NCI-H748 treated with DMSO at 0.1 percent for 48 hours (cell line): ENCODE results near the gene ATG16L2.
"Not testable (repeated sequence)": the region's sequence is repeated elsewhere in the genome, so short reads cannot be mapped to it uniquely, and the experiment has no call there.

Source experiments
- DNase-seq: peaks from one replicate; lab custom pipeline; 2025; lab: John Stamatoyannopoulos, UW

ATG16L2 gene

DNA sequence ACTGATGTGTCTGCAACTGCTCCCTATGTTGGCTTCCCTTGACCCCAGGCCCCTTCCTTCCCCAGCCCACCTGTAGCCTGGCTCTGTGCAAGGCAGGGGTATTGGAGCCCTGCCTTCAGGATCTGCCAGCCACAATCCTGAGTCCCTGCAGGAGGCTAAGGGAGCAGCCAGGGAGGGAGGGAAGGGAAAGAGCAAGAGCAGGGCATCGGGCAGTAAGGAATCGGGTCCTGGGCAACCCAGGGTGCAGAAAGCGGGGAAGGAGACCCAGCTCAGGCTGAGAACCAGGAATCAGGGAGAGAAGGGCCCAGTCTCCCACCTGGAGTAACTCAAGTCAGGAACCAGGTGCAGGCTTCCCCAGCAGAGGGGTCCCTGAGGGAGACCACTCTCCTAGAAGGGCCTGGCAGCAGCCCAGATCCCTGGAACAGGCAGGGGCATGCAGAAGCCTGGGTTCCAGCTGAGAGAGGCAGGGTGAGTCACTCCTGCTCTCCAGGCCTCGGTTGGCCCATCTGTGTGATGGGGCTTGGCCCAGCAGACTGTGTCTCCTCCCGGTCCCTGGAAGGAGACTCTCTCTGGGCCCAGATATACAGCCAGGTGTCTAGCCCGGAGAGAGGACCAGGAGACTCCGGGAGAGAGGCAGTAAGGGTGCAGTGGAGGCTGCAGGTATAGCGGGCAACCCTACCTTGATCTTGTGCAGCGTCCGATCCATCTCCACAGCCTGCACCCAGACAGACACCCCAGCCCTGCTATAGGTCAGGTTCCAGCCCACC, 33.7 kb upstream of the ATG16L2 start:
- DNase-seq, result no peak

GRCh38 chr11:72781063-72781312, 33.2 kb upstream of the ATG16L2 start:
- DNase-seq, result no peak

DNA sequence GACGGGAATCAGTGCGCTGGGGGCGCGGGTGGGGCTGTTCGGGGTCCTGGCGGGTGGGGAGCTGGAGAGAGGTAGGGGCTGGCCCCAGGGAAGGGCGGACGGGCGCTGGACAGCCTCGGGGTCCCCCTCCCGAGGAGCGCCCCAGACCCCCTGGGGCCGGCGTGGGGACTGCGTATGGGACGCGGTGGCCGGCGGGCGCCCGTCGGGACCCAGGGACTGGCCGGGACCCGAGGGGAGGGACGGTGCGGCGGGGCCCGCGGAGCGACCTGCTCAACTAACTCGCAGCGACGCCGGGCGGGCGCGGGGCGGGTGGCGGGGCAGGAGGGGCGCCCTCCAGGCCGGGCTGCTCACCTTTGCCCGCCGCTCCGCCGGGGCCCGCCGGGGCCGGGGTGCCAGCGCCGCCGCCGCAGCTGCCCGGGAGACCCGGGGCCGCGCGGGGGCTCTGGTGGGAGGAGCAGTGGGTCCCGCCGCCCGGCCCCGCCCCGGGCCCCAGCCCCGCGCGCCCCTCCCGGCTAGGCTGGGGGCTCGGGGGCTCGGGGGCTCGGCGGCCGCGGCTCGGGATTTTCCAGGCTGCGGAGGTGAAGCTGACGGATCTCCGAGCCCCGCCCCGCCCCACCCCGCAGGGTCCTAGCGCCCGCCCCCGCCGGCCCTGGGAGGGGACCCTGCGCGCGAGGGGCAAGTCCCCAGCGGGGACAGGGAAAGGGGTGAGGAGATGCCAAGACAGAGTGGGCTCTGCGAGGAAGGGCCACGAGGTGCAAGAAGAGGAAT, 32.7 kb upstream of the ATG16L2 start:
- no peak for DNase-seq

- peak; percentile 16 for DNase-seq
Observed at GRCh38 chr11:72782081-72782920, 31.9 kb upstream of the ATG16L2 start.

GRCh38 chr11:72783144-72783905, 30.9 kb upstream of the ATG16L2 start:
- DNase-seq, result no peak

GRCh38 chr11:72784662-72785061, 29.5 kb upstream of the ATG16L2 start:
- no peak for DNase-seq

DNA sequence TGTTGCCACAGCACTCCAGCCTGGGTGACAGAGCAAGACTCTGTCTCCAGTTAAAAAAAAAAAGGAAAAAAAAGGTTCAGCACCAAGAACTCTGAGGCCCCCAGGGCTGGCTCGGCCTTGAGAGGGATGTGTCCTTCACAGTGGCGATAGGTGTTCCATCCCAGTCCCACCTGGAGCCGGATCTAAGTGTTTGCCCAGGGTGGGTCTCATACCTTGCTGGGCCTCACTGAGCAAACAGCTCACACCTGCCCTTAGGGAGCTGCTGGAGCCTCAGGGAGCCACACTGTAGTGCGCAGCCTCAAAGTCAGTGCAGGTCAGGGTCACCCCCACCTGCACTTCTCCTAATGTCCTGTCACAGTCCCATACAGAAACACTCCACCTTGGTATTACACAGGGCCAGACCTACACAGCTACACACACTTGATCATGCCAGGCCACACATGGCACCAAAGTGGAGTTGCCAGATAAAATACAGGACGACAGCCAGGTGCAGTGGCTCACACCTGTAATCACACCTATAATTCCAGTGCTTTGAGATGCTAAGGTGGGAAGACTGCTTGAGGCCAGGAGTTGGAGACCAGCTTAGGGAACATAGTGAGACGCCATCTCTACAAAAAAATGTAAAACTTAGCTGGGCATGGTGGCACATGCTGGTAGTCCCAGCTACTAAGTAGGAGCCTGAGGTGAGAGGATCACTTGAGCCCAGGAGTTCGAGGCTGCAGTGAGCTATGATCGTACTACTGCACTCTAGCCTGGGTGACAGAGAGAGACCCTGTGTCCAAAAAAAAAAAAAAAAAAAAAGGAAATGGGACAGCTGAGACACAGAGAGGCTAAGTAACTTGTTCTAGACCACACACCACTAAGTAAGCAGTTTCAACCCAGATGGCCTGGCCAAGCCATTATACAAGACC, 27.7 kb upstream of the ATG16L2 start:
- DNase-seq, result peak; percentile 86

GRCh38 chr11:72787216-72788104, 26.8 kb upstream of the ATG16L2 start:
- no peak for DNase-seq

DNA sequence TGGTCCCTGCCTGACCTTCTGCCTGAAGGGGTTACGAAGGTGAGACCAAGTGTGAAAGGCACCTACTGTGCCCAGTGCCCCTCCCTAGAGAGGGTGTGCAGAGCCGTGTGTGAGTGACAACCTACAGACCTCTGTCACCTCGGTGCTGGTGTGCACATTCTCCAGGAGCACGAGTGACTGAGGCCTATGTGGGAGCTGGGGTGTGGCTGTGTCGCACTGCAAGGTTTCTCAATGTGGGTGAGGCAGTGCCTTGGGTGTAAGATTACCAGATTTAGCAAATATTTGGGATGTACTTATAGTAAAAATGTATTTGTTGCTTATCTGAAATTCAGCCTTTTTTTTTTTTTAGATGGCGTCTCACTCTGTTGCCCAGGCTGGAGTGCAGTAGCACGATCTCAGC, 26.0 kb upstream of the ATG16L2 start:
- DNase-seq, result no peak

DNA sequence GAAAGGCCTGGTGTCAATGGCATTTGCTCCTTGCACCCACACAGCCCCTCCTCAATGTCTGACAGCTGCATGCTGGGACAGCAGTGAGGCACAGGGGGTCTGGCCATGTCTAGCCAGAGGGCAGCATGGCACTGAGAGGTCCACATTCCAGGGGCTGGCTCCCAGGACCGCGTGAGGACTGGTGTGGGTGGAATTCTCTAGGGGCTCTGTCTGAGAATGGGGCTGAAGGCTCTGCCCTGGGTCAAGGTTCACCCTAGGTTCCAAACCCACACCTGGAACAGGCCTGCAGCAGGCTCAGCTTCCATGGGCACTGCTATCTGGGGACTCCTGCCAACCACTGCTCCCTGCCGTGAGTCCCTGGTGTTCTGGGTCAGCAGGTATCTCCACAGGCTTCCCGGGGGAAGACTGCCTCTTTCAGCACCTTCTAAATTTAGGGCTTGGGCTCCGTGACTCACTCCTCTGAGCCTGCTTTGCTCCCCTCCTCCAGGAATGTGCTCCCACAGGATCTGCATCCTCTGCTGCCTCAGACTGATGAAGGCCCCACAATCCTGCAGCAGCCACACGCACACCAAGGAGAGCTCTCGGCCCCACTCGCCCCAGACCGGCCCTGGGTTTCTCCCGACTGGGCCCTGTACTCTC, 24.6 kb upstream of the ATG16L2 start:
- no peak for DNase-seq

DNA sequence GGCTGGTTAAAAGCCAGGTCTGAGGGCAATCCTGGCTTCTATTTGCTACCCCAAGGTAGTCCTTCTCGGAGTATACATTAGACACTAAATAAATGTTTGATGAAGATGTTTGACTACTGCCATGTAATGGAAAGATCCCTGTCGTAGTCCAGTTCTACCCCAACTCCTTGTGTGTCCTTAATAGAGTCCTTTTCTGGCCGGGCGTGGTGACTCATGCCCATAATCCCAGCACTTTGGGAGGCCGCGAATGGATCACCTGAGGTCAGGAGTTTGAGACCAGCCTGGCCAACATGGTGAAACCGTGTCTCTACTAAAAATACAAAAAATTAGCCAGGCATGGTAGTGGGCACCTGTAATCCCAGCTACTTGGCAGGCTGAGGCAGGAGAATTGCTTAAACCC, 23.0 kb upstream of the ATG16L2 start:
- not testable (repeated sequence) for DNase-seq

GRCh38 chr11:72792437-72793021, 21.7 kb upstream of the ATG16L2 start:
- DNase-seq, result no peak

DNA sequence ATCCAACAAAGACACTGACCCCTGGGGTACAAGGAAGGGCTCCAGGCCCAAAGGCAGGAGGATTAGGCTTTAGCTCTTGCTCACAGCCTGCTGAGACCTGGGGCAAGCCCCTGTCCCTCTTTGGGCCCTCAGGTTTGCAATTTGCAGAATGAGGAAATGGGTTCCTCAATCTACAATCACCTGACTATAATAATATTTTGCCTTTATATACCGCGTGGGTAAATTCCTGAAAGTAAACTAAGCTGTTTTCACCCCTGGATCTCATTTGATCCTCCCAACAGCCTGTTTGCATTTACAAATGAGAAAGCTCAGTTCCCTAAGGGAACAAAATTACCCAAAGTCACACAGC, 21.2 kb upstream of the ATG16L2 start:
- no peak for DNase-seq

DNA sequence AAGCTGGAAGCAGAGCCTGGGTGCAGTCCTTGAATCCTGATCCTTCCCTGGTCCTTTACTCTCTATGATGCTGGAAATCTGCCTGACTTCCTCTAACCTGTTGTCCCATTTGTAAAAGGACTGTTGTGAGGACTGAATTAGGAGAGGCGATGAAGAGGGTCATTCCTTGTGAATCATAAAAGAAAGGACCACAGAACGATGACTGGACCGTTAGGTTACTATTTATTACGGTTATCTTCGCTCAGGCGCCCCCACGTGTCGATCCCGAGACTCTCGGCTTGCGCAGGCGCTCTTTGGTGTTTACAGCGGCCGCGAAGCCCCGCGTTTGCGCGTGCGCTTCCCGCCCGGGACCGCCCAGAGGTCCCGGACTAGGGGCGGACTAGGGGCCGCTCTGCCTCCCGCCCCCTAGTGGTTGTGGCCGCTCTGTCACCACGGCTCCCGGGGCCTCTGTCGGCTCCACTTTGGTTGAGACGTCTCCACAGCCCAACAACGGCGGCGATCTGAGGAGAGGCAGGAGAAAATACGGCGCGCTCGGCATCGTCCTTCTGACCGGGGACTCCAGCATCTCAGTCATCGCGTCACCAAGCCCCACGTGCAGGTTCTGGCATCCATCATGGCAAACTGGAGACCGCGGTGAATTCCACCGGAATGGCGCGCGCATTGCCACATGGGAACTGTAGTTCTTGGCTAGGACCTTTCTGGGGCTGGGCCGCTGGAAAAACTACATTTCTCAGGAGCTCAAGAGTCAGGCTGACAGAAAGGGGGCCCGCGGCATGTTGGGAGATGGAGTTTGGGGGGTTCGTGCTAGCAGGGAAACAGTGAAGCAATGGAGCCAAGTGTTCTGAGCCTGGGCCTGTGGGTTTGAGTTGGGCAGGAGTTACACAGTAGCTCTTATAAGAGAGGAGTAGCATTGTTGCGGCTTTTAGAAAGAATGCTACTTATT, 20.5 kb upstream of the ATG16L2 start, which contains the start of gene STARD10:
Gene STARD10, minus strand, starts transcription at position 623 of the 943 bp plus-strand sequence. CDS start 12,866 bp downstream, outside the sequence.
- DNase-seq, result peak; percentile 87

- DNase-seq, result no peak
Observed at GRCh38 chr11:72798361-72798760, 15.8 kb upstream of the ATG16L2 start.

DNA sequence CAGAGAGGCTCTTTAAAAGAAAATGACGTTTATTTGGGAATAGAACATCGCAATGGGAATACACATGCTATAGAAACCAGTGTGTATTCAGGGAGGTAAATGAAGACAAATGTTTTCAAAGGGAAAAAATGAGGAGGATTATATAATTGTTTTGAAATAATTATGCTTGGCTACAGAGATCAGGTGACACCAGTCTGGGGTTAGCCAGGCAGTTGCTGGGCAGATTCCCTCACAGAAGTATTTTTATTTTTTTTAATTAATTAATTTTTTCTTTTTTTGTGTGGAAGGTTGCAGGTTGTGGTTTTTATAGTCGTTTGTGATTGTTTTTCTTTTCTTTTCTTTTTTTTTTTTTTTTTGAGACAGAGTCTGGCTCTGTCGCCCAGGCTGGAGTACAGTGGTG, 14.8 kb upstream of the ATG16L2 start:
- DNase-seq, result no peak

DNA sequence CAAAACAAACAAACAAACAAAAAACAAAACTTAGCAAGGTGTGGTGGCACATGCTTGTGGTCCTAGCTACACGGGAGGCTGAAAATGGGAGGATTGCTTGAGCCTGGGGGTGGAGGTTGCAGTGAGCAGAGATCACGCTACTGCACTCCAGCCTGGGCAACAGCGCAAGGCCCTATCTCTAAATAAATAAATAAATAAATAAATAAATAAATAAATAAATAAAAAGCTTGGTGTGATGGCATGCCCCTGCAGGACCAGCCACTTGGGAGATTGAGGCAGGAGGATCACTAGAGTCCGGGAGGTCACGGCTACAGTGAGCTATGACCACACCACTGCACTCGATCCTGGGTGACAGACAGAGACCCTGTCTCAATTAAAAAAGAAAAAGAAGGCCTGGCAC, 11.4 kb upstream of the ATG16L2 start:
- no peak for DNase-seq

DNA sequence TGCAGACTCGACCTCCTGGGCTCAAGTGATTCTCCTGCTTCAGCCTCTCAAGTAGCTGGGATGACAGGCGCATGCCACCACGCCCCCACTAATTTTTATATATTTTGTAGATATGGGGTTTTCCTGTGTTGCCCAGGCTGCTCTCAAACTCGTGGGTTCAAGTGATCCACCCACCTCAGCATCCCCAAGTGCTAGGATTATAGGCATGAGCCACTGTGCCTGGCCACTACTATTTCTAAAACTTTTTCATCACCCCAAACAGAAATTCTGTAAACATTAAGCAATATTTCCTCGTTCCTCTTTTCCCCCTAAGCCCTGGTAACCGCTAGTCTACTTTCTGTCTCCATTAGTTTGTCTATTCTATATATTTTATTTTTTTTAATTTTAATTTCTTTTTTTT, 9.0 kb upstream of the ATG16L2 start:
- DNase-seq, result no peak
